Body of pancreas (tissue), 4 donors: ENCODE results near the gene PDLIM5.

Source experiments
- CTCF ChIP-seq, 7 experiments: fragments of 450-650 bp in 4 of 7; fragments of 200-600 bp in 3 of 7; sonication (generic) in 3 of 7; IDR thresholded peaks; one replicate each; pipeline ENCODE4 v1.5.1; 2016 to 2019; ENCODE audit warnings: antibody characterized with exemption in 7 of 7
- POLR2A ChIP-seq, 3 donors: fragments of 450-650 bp; IDR thresholded peaks; one replicate each; pipeline ENCODE4 v1.6.1; 2016; ENCODE audit warnings: antibody characterized with exemption in 3 of 3, mild to moderate bottlenecking in 2 of 3

- TF ChIP-seq CTCF (IDR thresholded peaks at IDR 0.05) (no peak), POLR2A (IDR thresholded peaks at IDR 0.05) (no peak)
Measured at GRCh38 chr4:94531991-94532789, 80.4 kb downstream of the PDLIM5 start.
